Neuron (in vitro differentiated cells): Measurements from ENCODE around the gene MPDZ.
"Not testable (repeated sequence)": the region's sequence is repeated elsewhere in the genome, so short reads cannot be mapped to it uniquely, and the experiment has no call there.

Experiments
- H2AFZ ChIP-seq: one replicate; pipeline ENCODE4 v1.6.1; 2013; ENCODE audit warnings: low read depth, mild to moderate bottlenecking, inconsistent platforms, low read length, moderate library complexity
- H3K27me3 ChIP-seq: one replicate; pipeline ENCODE4 v1.6.1; 2013; ENCODE audit warnings: low read length; ENCODE audit not compliant: insufficient read depth
- H3K36me3 ChIP-seq: one replicate; pipeline ENCODE4 v1.6.1; 2013; ENCODE audit warnings: low read length; ENCODE audit not compliant: insufficient read depth
- H3K4me1 ChIP-seq: one replicate; pipeline ENCODE4 v1.6.1; 2013; ENCODE audit warnings: low read length; ENCODE audit not compliant: insufficient read depth
- H3K4me3 ChIP-seq: 2 replicates; pipeline ENCODE4 v1.5.1; 2013; ENCODE audit warnings: mild to moderate bottlenecking, low read length, moderate library complexity
- H3K9me3 ChIP-seq: one replicate; pipeline ENCODE4 v1.6.1; 2013; ENCODE audit warnings: low read length

MPDZ gene

DNA sequence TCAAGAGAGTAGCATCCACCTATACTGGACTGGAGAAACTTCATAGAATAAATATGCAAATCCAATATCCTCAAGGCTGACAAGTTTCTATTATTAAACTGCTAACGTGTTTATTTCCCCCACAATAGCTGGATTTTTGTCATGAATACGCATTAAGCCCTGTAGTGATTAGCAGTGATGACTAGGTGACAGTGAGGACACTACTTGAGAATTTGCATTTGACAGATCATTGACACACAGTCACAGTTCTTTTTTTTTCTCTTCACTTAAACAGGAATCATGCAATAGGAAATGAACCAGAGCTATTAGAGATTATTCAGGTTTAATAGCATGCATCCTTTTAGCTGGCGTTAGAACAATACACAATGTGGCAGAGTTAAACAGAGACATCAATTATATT, 35.3 kb downstream of the MPDZ start:
- Histone ChIP-seq H3K4me3 (no peak overlapping the region), H3K36me3 (peaks cover 23% of the 10 kb centered on the region), H3K9me3 (no peaks in the 10 kb centered on the region), H2AFZ (no peak overlapping the region), H3K4me1 (peaks cover 5% of the 10 kb centered on the region), H3K27me3 (no peaks in the 10 kb centered on the region)

DNA sequence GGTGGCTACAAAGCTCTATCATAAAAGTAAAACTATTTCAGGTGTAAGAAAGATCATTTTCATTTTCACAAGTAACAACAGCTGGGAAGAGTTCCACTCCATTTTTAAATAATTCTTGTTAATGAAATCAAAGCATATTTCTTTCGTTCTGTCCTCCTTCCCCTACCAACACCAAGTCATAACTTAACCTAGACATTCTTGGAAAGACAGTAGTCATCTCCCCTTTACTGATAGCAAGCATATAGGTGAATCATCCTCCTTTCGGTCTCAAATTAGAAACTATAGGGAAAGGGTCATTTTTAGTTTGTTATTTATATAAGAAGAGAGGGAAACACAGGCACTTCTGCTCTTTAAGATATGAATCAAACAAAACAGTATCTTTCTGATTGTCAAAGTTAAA, 38.2 kb downstream of the MPDZ start:
- H3K27me3 ChIP-seq = no peaks in the 10 kb centered on the region
- no peak overlapping the region for H2AFZ ChIP-seq
- H3K4me3 ChIP-seq = no peak overlapping the region
- H3K4me1 ChIP-seq = peaks cover 5% of the 10 kb centered on the region
- H3K9me3 ChIP-seq = peaks cover 4% of the 10 kb centered on the region
- H3K36me3 ChIP-seq = peaks cover 23% of the 10 kb centered on the region

DNA sequence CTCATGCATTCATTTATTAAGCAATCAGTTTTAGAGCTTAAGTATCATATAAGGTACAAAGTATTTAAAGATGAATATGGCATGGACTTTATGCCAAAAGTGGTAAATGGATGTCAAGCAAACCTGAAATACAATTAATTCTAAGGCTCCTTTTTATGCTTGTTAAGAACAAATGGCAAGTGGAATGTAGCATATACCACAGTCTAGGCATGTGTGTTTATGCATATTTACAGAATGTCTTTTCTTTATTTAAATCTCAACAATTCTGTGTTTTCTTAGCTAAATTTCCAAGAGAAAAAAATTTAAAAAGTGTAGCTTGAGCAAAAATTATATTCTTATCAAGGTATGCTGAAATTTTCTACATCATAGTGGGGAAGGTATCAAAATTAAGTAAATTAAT, 39.8 kb downstream of the MPDZ start:
- H2AFZ ChIP-seq = no peak overlapping the region
- no peaks in the 10 kb centered on the region for H3K27me3 ChIP-seq
- peaks cover 4% of the 10 kb centered on the region for H3K9me3 ChIP-seq
- H3K36me3 ChIP-seq = peaks cover 19% of the 10 kb centered on the region
- H3K4me3 ChIP-seq = no peak overlapping the region
- H3K4me1 ChIP-seq = peaks cover 4% of the 10 kb centered on the region

DNA sequence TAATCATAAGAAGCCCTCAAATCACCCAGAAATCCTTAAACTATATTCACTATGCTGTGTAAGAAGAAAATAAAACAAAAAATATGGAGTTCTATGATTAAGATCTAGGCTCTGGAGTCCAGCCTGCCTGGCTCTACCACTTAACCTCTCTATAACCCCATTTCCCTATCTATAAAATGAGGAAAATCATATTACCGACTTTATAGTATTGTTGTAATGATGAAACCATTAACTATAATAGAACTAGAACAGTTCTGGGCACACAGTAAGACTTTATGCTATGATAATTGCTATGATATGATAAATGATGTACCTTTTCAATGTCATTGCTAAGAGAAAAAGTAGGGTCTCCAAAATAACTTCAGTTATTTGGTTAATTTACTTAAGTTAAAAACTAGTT, 40.3 kb downstream of the MPDZ start:
- Histone ChIP-seq H3K36me3 (peaks cover 19% of the 10 kb centered on the region), H3K4me3 (no peak overlapping the region), H2AFZ (no peak overlapping the region), H3K27me3 (no peaks in the 10 kb centered on the region), H3K9me3 (peaks cover 4% of the 10 kb centered on the region), H3K4me1 (no peaks in the 10 kb centered on the region)

DNA sequence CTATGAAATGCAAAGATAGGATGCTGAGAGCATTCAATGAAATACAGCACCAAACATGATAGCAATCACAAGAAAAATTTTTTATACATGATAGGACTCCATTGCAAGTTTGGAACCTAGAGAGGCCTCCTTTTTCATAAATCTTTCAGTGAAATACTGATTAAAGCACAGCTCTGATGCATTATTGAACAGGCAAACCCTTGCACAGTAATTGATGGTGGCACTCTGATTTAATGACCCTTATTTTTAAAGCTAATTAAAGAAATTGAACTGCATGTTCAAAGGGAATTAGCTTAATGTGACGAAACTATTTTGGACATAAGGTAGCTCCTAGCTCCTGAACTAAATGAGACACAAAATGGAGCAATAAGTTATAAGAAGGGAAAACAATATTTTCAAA, 44.6 kb downstream of the MPDZ start:
- H3K27me3 ChIP-seq = no peaks in the 10 kb centered on the region
- H3K4me1 ChIP-seq = no peaks in the 10 kb centered on the region
- H3K9me3 ChIP-seq = peaks cover 4% of the 10 kb centered on the region
- H3K36me3 ChIP-seq = peaks cover 14% of the 10 kb centered on the region
- no peak overlapping the region for H2AFZ ChIP-seq
- no peak overlapping the region for H3K4me3 ChIP-seq

DNA sequence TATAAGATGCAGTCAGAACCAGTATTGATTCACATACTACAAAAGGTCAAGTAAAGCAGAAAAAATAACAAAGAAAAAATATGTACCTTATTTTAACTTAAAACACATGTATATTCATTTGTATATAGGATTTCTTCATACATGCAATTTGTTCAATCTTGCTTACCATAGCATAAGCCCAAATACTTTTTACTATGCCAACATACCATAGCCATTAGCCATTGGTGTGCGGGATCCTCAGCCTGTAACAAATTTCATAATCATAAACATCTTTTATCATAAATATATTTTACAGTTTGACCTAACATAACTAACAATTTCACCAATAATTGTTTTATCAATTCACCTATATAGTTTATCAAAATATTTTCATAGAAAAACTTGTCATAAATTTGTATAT, 51.1 kb downstream of the MPDZ start:
- H2AFZ ChIP-seq = no peak overlapping the region
- no peaks in the 10 kb centered on the region for H3K27me3 ChIP-seq
- no peaks in the 10 kb centered on the region for H3K9me3 ChIP-seq
- H3K4me3 ChIP-seq = no peak overlapping the region
- H3K36me3 ChIP-seq = peaks cover 13% of the 10 kb centered on the region
- H3K4me1 ChIP-seq = no peaks in the 10 kb centered on the region

DNA sequence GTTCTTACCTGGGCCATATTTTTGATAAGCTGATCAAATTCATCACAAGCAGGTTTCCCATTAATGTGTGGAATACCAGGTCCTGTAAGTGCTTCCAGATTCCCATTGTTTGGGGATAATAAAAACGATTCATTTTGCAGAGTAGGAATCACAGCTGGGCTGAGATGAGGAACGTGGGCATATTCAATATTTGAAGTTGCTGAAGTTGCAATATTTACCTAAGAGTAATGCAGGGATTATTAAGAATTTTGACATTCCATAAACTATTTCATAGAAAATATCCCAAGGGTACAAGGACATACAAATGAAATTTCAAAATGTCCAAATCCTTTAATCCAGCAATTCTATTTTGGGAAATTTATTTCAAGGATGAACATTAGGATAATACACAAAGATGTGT, 55.1 kb downstream of the MPDZ start:
- H3K9me3 ChIP-seq = peaks cover 1% of the 10 kb centered on the region
- peaks cover 43% of the 10 kb centered on the region for H3K36me3 ChIP-seq
- no peak overlapping the region for H2AFZ ChIP-seq
- H3K4me1 ChIP-seq = no peaks in the 10 kb centered on the region
- H3K27me3 ChIP-seq = no peaks in the 10 kb centered on the region
- H3K4me3 ChIP-seq = no peak overlapping the region

DNA sequence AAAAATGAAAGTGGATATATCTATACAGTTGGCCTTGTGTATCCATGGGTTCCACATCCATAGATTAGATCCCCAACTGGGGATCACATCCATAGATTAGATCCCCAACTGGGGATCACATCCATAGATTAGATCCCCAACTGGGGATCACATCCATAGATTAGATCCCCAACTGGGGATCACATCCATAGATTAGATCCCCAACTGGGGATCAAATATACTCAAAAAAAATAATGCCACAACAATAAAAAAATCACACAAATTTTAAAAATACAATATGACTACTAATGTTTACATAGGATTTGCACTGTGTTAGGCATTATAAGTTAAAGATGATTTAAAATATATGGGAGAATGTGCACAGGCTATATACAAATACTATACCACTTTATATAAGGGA, 56.8 kb downstream of the MPDZ start:
- H3K4me3 ChIP-seq, H2AFZ ChIP-seq, H3K9me3 ChIP-seq, H3K4me1 ChIP-seq, H3K27me3 ChIP-seq: not testable (repeated sequence)
- peaks cover 57% of the 10 kb centered on the region for H3K36me3 ChIP-seq

DNA sequence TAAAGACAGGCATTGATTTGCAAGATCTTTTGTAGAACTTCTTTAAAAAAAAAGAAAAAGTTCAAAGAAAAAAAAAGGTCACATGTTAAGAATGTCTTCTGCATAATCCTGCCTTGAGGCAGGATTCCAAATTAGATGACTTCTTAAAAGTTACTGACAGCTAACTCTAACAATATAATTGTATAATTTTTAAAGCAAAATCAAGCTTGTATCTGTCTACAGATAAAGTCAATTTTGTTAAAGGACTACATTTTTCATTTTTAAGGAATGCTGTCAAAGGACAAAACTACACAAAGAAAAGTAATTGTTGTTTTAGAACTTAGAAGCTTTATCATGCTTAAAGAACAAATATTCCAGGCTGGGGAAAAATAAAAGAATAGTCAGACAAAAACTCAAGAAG, 57.8 kb downstream of the MPDZ start:
- H3K4me1 ChIP-seq = no peaks in the 10 kb centered on the region
- H3K27me3 ChIP-seq = no peaks in the 10 kb centered on the region
- no peak overlapping the region for H2AFZ ChIP-seq
- H3K9me3 ChIP-seq = peaks cover 2% of the 10 kb centered on the region
- H3K36me3 ChIP-seq = peaks cover 64% of the 10 kb centered on the region
- H3K4me3 ChIP-seq = no peak overlapping the region

DNA sequence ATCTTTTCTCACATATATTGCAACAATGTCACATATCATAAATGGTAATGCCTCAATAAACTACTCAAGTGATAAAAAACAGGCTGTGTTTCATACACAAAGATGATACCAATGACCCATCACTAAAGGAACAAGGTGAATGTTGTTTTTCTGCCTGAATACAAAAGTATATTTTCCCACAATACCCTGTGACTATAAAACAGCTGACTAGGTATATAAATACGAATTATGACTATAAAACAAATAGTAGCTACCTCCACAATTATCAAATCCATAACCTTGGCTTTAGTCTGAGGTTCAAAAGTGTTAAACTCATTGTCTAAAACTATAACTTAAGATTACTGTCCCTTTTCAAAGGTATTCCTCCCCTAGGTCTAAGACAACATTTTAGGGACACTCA, 58.7 kb downstream of the MPDZ start:
- no peaks in the 10 kb centered on the region for H3K27me3 ChIP-seq
- H3K4me1 ChIP-seq = no peaks in the 10 kb centered on the region
- no peak overlapping the region for H3K4me3 ChIP-seq
- H2AFZ ChIP-seq = no peak overlapping the region
- peaks cover 2% of the 10 kb centered on the region for H3K9me3 ChIP-seq
- H3K36me3 ChIP-seq = peaks cover 73% of the 10 kb centered on the region

DNA sequence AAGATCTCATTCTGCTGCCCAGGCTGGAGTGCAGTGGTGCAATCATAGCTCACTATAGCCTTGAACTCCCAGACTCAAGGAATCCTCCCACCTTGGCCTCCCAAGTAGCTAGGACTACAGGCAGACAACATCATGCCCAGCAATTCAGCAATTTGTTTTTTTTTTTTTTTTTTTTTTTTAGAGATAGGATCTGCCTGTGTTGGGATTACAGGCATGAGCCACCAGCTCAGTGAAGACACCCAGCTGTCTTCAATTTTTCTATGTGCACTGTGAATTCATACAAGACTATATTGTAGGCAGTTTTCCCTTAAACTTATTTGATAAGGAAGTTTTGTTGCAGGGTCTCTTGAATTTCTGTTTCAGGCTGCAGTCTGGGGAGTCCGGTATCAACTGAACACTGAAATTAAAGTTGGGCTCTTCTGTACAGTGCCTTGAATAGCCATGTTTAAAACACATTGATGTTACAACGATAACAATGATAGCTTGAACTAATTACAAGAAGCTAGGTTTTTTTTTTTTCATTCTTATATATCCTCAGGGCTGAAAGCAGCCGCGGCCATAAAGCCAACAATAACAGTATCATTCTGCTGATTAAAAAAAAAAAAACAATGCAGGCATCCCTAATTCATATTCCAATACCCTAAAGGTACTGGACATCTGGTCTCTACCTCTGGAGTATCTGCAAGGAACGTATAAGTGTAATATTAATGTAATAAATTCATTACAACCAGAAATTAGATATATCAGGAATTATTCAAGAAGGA, 63.5 kb downstream of the MPDZ start:
- Histone ChIP-seq H3K4me3 (no peak overlapping the region), H3K4me1 (no peaks in the 10 kb centered on the region), H3K9me3 (peaks cover 8% of the 10 kb centered on the region), H3K27me3 (no peaks in the 10 kb centered on the region), H3K36me3 (peaks cover 66% of the 10 kb centered on the region), H2AFZ (no peak overlapping the region)

DNA sequence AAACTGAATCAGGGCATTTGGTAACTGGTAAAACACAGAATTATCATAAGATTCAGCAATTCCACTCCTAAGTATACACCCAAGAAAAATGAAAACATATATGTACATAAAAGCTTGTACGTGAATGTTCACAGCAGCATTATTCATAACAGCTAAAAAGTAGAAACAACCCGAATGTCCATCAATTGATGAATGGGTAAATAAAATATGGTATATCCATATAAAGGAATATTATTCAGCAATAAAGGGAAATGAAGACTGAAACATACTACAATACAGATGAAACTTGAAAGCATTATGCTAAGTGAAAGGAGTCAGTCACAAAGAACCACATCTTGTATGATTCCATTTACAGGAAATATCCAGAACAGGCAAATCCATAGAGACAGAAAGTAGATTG, 65.5 kb downstream of the MPDZ start:
- no peak overlapping the region for H3K4me3 ChIP-seq
- peaks cover 6% of the 10 kb centered on the region for H3K9me3 ChIP-seq
- no peak overlapping the region for H2AFZ ChIP-seq
- H3K4me1 ChIP-seq = no peaks in the 10 kb centered on the region
- H3K27me3 ChIP-seq = no peaks in the 10 kb centered on the region
- peaks cover 57% of the 10 kb centered on the region for H3K36me3 ChIP-seq

DNA sequence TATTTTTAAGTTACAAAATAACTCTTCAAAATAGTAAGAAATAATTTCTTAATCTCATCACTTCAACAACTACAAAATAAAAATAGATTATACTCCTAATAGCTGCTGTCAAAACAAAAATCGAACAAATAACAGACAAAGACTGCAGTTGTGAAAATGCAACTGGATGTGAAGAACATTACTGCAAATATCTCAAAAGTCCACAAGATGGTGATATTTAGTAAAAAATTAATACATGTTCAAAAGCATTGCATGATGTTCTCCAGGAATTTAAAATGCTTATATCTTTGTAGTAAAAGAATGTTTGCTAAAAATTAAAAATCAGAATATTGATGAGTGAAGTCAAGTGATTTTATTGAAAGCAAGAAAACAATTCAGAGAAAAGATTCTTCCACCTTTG, 66.2 kb downstream of the MPDZ start:
- Histone ChIP-seq H2AFZ (no peak overlapping the region), H3K36me3 (peaks cover 51% of the 10 kb centered on the region), H3K4me1 (no peaks in the 10 kb centered on the region), H3K27me3 (no peaks in the 10 kb centered on the region), H3K4me3 (no peak overlapping the region), H3K9me3 (peaks cover 6% of the 10 kb centered on the region)

DNA sequence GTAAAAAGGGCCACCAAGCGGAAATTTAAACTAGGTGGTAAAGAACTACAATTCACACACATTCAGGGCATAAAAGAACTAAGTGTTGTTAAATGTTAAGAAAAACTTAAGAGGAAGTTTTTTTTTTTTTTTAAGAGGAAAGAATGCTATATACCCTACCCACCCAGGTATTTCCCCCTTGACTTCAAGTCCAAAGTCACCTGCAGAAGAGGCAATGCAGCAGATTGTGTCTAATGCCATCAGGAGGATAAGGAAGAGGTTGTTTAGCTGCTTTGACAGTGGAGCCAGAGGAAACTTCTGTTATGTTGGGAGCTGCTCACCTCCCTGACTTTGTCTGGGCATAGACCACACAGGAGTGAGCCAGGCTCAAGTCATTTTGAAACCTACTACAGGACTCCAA, 69.2 kb downstream of the MPDZ start:
- peaks cover 43% of the 10 kb centered on the region for H3K36me3 ChIP-seq
- peaks cover 8% of the 10 kb centered on the region for H3K9me3 ChIP-seq
- no peak overlapping the region for H3K4me3 ChIP-seq
- H2AFZ ChIP-seq = no peak overlapping the region
- no peaks in the 10 kb centered on the region for H3K27me3 ChIP-seq
- H3K4me1 ChIP-seq = no peaks in the 10 kb centered on the region
